Esophagus muscularis mucosa (tissue), 4 donors: ENCODE results near the gene CREM.

ENCODE experiments used
- EP300 ChIP-seq: sonication (generic); formaldehyde crosslinking; IDR thresholded peaks from one replicate; pipeline ENCODE4 v1.6.1; 2017; ENCODE audit warnings: antibody characterized with exemption
- POLR2AphosphoS5 ChIP-seq, 2 donors: sonication (generic); formaldehyde crosslinking; IDR thresholded peaks; one replicate each; pipeline ENCODE4 v1.6.1; 2017; ENCODE audit warnings: antibody characterized with exemption in 2 of 2
- TF ChIP-seq, protein P1 (sequence below), 3 experiments: fragments of 200-600 bp in 2 of 3; fragments of 450-650 bp in 1 of 3; sonication (generic) in 2 of 3; IDR thresholded peaks; one replicate each; pipeline ENCODE4 v1.5.1; 2017 to 2019; ENCODE audit warnings: antibody characterized with exemption in 3 of 3, mild to moderate bottlenecking in 2 of 3, moderate library complexity in 1 of 3

DNA sequence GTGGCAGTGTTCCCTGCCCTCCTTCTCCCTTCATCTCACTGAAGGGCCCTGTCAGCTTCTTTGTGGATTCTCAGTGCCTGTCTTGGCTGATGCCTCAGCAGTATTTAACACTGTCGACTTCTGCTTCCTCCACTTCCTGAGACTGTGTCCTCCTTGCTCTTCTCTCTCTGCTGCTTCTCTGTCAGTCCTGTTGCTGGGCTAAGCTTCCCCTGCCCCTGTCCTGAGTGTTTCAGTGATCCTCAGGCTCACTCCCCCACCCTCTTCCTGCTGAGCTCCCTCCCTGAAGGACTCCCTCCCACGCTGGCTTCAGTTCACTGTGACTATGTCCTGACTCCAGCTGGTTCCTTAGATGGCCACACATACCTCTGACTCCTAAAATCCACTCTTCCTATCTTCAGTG lies 64.9 kb downstream of the CREM start:
- TF ChIP-seq, protein P1, sequence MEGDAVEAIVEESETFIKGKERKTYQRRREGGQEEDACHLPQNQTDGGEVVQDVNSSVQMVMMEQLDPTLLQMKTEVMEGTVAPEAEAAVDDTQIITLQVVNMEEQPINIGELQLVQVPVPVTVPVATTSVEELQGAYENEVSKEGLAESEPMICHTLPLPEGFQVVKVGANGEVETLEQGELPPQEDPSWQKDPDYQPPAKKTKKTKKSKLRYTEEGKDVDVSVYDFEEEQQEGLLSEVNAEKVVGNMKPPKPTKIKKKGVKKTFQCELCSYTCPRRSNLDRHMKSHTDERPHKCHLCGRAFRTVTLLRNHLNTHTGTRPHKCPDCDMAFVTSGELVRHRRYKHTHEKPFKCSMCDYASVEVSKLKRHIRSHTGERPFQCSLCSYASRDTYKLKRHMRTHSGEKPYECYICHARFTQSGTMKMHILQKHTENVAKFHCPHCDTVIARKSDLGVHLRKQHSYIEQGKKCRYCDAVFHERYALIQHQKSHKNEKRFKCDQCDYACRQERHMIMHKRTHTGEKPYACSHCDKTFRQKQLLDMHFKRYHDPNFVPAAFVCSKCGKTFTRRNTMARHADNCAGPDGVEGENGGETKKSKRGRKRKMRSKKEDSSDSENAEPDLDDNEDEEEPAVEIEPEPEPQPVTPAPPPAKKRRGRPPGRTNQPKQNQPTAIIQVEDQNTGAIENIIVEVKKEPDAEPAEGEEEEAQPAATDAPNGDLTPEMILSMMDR (IDR thresholded peaks at IDR 0.05), result no peak
- TF ChIP-seq POLR2AphosphoS5 (IDR thresholded peaks at IDR 0.05) (peak; percentile 11 to 41), EP300 (no peak)
